GM18498 (cell line): ENCODE measurements around the gene MGP.
A peak's percentile ranks its signal among the peaks of the same experiment; 100 is the strongest.

Source experiments
- ATAC-seq: cut with Tn5 transposase; IDR thresholded peaks from one replicate; pipeline ENCODE4 v1.9.1; 2021; ENCODE audit warnings: mild to moderate bottlenecking, moderate library complexity; ENCODE audit not compliant: unreplicated experiment

The MGP gene

GRCh38 chr12:14868916-14869506 lies 16.6 kb downstream of the MGP start:
- no peak for ATAC-seq

- ATAC-seq: no peak
Measured at GRCh38 chr12:14860490-14860889, 25.2 kb downstream of the MGP start.

GRCh38 chr12:14858513-14858912 lies 27.1 kb downstream of the MGP start:
- ATAC-seq: no peak

- ATAC-seq: no peak
Measured at GRCh38 chr12:14854586-14855183, 31.0 kb downstream of the MGP start.

- no peak for ATAC-seq
Measured at GRCh38 chr12:14853961-14854360, 31.7 kb downstream of the MGP start.

GRCh38 chr12:14852880-14853279 lies 32.8 kb downstream of the MGP start:
- ATAC-seq: no peak

- ATAC-seq: peak; percentile 92
Measured at GRCh38 chr12:14850929-14851663, 34.6 kb downstream of the MGP start.

- no peak for ATAC-seq
Measured at GRCh38 chr12:14849661-14850060, 36.0 kb downstream of the MGP start.

- no peak for ATAC-seq
Measured at GRCh38 chr12:14846876-14847580, 38.6 kb downstream of the MGP start.

- ATAC-seq: no peak
Measured at GRCh38 chr12:14846042-14846587, 39.5 kb downstream of the MGP start.

GRCh38 chr12:14845350-14845750 lies 40.3 kb downstream of the MGP start:
- peak; percentile 44 for ATAC-seq

- no peak for ATAC-seq
Measured at GRCh38 chr12:14844401-14844800, 41.3 kb downstream of the MGP start.

- no peak for ATAC-seq
Measured at GRCh38 chr12:14843425-14843887, 42.2 kb downstream of the MGP start, which contains the start of gene ART4. Gene ART4 (minus strand): TSS chr12:14843526. CDS start chr12:14843113, 413 bp downstream.

- ATAC-seq: no peak
Measured at GRCh38 chr12:14842315-14842714, 43.3 kb downstream of the MGP start.

GRCh38 chr12:14841761-14842160 lies 43.9 kb downstream of the MGP start:
- no peak for ATAC-seq

- no peak for ATAC-seq
Measured at GRCh38 chr12:14840616-14841015, 45.0 kb downstream of the MGP start.

GRCh38 chr12:14839262-14839661 lies 46.4 kb downstream of the MGP start:
- ATAC-seq: no peak

- no peak for ATAC-seq
Measured at GRCh38 chr12:14836336-14837210, 49.1 kb downstream of the MGP start.

GRCh38 chr12:14834509-14834908 lies 51.1 kb downstream of the MGP start:
- ATAC-seq: no peak

GRCh38 chr12:14833952-14834351 lies 51.7 kb downstream of the MGP start:
- ATAC-seq: no peak
